GM19452 (cell line): ENCODE data around the gene MUC22.
"Not testable (repeated sequence)": the region's sequence is repeated elsewhere in the genome, so short reads cannot be mapped to it uniquely, and the experiment has no call there.

Experiments used
- ATAC-seq: cut with Tn5 transposase; IDR thresholded peaks from one replicate; pipeline ENCODE4 v1.9.1; 2021; ENCODE audit not compliant: unreplicated experiment

MUC22 gene

DNA sequence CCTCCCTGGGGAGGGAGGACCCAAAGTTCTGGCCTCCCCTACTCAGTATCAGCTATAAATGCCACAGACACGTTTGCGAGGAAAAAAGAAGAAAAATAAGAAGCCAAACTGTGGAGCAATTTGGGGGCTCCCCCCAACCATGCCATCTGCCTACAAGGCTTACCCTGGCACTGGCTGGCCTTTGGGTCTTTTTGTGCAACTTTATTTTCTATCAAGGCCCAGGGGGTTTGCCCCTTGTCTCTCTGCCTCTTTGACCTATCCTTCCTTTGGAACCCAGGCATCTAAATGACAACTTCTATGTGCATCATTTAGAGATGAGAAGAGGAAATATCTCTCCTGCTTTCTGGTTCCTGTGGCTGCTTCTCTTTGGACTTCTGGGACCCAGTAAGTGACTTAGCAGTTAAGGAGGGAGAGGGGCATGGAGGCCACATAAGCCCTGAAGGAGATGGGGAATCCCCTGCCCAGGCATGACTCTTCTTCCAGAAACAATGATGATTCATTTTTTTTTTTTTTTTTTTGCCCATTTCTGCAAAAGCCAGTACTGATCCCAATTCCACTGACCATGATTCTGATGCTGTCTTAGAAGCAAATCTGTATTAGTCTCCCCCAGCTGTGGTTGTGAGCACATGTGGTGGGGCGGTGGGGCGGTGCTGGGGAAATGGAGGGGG lies at the start of gene MUC22:
Gene MUC22, plus strand, starts transcription at position 82 of the 668 bp plus-strand sequence. Its CDS starts 233 bp downstream, at position 315.
- ATAC-seq: no peak

DNA sequence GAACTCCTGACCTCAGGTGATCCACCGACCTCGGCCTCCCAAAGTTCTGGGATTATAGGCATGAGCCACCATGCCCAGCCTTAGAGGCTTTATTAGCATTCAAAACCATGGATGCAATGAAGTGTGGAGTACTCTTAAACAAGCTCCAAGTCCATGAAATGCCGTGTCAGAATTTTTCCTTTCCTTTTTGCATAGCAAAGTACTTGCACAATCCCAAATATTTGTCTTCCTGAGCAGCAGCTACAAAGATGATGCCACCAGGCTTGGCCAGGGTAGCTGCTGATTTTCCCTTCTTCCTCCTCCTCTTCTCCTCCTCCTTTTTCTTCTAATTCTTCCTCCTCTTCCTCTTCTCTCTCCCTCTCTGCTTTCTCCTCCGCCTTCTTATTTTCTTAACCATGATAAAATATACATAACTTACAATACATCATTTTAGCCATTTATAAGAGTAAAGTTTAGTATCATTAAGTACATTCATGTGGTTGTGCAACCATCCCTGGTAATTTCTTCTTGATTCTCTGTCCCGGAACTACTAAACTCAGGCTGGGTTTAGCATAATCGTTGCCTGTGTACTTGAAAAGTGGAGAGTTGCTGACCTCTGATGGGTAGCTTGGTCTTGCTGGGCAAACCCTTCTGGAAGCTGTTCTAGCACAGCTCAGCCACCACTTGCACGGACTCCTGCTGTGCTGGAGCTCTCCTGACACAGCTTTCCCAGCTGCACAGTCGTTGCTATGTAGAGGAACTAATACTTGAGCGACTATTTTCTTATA lies 49.2 kb upstream of the MUC22 start:
- no peak for ATAC-seq

DNA sequence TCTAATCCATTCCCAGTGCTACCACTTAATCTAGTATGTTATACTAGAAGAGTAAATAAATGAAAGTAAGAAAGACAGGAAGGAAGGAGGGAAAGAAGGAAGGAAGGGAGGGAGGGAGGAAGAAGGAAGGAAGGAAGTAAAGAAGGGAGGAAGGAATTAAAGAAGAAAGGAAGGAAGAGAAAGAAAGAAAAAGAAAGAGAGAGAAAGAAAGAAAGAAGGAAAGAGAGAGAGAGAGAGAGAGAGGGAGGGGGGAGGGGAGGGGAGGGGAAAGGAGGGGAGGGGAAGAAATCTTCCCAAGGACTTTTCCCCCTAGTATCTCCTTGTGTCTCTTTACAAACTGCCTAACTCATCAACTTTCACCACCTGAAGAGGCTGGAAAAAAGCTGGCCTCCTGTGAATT lies 47.6 kb upstream of the MUC22 start:
- no peak for ATAC-seq

DNA sequence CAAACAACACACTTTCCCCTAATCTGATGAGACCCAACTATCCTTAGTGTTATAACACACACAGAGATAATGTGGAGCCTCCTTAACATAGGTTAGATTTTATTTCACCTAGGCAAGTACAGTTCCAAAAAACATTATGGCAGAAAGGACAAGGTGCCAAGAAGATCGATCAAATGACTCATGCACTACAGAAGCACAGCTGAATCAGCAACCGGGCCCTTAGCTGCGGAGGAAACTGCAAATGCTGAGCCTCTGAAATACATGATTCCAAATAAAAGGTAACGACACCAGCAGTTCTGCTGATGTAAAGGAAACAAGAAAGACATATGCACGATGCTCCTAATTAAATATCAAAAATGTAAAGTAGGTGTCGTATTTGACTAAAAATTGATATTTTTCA lies 46.6 kb upstream of the MUC22 start:
- no peak for ATAC-seq

DNA sequence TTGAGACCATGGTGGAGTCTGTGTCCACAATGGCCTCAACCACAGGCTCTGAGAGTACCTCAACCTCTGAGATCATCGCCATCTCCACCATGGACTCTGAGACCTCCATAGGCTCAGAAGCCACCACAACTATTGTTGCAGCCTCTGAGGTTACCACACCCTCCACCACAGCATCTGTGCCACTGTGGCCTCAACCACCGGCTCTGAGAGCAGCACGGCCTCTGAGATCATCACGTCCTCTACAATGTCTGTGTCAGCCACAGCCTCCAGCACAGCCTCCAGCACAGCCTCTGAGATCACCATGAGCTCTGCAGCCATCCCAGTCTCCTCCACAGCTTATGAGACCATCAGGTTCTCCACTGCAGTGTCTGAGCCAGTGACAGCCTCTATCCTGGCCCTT lies 46.2 kb upstream of the MUC22 start:
- no peak for ATAC-seq

DNA sequence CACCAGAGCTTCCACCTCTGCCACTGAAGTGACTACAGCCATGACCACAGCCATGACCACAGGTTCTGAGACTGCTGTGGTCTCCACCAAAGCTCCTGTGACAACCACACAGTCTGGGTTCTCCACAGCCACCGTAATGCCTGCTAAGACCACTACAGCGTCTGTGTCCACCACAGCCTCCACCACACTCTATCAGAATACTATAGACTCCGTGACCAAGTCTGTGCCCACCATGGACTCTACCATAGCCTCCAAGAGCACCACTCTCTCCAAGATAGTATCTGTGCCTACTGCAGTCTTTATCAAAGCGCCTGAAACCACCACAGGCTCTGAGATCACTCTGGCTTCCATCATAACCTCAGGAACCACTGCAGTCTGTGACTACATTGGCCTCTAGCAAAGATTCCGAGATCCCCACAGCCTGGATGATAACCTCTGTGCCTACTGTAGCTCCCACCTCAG lies 45.1 kb upstream of the MUC22 start:
- ATAC-seq: no peak

DNA sequence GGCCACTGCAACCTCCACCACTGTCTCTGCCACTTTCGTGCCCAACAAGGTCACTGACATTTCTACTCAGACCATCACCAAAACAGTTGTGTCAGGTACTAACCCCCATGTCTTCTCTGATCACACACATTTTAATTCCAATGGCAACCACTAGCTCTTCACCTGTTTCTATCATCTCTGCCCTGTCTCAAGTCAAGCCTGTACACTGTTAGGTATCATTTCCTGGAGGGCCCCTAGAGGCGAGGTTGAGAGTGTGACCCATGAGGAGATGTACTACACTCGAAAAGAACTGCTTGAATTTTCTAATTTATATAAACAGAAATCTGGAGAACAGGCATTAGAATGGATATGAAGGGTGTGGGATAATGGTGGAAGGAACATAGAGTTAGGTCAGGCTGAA lies 44.1 kb upstream of the MUC22 start:
- ATAC-seq: no peak

DNA sequence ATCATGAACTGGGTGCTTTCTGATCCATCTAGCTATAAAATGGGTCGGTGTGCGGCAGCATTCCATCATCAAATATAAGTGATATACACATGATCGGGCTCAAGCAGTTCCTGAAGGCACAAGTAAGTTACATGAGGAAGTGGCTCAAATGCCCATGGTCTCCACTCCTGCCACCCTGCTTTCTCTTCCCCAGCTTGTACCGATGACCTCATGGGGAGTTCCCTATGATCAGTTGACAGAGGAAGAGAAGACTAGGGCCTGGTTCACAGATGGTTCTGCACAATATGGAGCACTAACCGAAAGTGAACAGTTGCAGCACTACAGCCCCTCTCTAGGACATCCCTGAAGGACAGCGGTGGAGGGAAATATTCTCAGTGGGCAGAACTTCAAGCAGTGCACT lies 41.1 kb upstream of the MUC22 start:
- ATAC-seq: not testable (repeated sequence)

DNA sequence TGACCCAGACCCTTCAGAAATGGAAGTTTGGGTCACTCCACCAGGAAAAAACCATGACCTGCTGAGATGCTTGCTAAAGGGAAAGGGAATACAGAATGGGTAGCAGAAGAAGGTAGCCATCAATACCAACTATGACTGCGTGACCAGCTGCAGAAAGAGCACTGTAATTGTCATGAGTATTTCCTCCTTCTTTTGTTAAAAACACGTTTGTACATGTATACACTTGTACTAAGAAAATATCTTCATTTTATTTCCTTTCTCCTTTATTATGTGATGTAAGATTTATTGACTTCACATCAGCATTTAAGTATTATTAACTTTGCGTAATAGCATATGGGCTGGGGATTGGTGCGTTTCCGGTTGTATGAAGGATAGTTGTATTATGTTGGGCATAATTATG lies 39.3 kb upstream of the MUC22 start:
- ATAC-seq: no peak

DNA sequence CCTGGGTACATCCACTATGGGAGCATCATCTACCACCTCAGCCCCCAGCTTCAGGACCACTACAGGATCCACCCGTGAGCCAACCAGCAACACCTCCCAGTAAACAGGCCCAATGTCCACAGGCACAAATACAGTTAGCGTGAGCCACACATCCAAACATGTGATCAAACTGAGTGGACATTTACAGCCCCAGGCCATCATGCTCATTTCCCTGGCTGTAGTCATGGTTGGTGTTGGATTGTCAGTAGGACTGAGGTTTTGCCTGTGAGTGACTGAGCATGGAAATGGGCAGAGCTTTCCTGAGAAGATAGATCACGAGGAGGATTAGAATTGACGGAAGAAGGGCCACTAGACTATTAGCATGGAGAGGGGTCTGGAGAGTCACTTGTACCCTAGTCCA lies 37.5 kb upstream of the MUC22 start:
- no peak for ATAC-seq

DNA sequence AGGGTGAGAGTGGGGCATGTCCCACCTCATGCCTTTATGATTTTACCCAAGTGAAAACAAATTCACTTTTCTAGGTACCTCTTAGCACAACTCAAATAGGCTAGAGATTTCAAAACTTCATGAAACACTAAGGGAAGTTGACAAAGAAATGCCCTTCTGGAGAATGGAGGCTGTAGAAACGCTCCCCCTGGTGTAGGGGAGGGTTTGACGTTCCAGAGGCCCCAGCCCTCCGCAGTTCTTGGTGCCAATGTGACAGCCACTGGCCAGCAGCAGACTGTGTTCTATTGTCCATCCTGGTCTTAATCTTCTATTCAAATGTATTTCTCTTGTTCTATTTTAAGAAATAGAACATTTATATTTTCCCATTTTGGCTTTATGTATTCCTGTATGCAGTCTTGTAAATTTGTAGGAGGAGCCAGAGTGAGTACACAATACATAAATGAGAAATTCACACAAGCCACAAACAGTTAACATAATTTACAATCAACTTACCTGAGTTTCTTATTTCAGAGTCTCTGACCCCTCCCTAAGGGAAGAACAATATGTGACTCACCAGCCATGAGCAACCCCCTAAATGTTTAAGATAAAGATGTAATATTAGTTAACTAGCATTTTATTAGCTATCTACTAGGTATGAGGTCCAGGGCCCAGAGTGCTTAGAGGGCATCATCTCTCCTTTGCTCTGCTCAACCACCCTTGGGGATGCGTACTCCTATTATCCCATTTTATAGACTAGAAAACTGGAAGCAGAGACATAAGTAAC lies 35.6 kb upstream of the MUC22 start:
- ATAC-seq: no peak

DNA sequence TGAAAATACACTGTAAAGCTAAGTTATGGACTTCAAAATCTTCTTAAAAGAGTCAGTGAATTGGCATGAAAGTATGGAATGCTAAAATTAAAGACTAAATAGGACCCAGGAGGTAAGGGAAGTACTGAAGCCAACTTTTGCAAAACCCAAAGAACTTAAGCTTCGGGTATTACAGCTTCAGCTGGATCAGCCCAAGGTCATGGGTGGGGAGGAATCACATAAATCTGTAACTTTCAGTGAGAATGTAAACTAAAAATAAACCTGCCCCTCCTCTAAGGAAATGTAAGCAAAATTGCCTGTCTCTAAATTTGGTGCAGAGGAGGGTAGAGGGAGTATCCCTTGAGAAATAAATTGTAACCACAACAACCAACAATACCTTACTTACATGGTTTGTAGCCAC lies 31.1 kb upstream of the MUC22 start:
- no peak for ATAC-seq

DNA sequence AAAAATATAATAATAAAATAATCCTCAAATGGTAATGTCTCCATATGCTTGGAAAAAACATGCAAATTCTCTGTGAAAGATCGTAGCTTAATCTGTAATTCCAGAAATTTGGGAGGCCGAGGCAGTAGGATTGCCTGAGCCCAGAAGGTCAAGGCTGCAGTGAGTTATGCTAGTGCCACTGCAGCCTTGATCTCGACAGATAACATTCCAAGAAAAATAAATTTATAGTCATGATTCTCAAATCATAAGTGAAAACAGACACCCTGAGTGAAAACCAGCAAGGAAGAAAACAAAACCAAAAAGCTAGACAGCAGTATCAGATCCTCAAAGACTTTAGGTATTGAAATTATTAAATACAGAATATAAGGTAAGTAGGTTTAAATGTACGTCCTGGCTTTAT lies 30.6 kb upstream of the MUC22 start:
- no peak for ATAC-seq

DNA sequence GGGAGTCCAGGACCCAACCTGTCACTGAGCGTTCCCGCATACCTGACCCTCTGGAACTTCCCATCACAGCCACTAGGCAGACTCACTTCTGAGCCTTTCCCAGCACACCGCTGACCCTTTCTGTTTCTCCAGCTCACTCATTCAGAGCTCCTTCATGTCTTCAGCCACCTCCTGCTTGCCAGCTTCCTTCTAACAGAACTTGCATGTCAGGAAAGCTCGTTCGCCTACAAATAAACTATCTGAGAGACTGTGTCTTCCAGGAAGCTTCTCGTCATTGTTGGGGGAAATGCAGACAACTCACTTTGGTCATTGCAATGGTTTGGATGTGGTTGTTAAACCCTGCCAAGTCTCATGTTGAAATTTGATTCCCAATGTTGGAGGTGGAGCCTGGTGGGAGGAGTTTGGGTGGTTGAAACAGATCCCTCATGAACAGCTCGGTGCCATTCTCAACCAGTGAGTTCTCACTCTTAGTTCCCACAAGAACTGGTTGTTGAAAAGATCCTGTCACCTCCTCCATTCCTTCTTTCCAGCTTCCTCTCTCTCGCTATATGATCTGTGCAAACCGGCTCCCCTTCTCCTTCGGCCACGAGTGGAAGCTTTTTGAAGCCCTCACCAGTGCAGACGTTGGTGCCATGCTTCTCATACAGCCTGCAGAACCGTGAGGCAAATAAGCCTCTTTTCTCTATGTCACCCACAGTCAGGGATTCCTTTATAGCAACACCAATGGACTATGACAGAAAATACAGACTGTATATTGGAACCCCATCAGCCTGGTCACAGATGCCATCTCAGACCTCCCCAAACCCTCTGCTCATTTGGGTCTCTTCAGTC lies 28.1 kb upstream of the MUC22 start:
- no peak for ATAC-seq

DNA sequence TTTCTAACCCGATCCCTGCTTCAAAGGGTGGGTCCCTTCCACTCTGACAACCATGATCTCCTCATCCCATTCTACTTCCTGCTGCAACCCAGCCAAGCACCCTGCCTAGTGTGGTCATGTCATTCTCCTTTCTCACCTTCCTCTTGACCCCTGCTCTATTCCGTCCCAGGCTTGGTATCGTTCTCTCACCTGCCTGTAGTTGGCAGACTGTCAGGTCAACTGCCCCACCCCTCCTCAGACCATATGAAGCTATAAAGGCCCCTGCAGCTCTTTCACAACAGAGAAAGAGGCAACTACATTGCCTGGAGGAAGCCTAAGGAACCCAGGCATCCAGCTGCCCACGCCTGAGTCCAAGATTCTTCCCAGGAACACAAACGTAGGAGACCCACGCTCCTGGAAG lies 26.8 kb upstream of the MUC22 start, which contains the start of gene MUC21:
Gene MUC21, plus strand, starts transcription at position 280 of the 400 bp plus-strand sequence. CDS start 241 bp downstream, outside the sequence.
- ATAC-seq: no peak

DNA sequence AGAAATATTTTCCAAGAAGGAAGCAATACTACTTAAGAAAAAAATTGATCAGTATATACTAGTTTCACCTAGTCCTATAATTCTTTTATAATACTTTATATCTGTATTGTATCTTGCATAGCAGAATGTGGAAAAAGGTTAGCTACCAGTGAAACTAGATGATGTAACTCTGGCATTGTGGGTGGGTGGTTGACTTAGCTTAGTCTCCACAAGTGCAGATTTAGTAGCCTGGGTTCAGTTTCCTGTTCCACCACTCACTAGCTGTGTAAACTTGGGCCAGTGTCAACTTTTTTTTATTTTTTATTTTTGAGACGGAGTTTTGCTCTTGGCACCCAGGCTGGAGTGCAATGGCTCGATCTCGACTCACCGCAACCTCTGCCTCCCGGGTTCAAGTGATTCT lies 24.8 kb upstream of the MUC22 start:
- no peak for ATAC-seq

DNA sequence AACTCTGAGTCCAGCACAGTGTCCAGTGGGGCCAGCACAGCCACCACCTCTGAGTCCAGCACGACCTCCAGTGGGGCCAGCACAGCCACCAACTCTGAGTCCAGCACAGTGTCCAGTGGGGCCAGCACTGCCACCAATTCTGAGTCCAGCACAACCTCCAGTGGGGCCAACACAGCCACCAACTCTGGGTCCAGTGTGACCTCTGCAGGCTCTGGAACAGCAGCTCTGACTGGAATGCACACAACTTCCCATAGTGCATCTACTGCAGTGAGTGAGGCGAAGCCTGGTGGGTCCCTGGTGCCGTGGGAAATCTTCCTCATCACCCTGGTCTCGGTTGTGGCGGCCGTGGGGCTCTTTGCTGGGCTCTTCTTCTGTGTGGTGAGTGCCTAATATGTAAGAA lies 23.0 kb upstream of the MUC22 start:
- ATAC-seq: no peak

DNA sequence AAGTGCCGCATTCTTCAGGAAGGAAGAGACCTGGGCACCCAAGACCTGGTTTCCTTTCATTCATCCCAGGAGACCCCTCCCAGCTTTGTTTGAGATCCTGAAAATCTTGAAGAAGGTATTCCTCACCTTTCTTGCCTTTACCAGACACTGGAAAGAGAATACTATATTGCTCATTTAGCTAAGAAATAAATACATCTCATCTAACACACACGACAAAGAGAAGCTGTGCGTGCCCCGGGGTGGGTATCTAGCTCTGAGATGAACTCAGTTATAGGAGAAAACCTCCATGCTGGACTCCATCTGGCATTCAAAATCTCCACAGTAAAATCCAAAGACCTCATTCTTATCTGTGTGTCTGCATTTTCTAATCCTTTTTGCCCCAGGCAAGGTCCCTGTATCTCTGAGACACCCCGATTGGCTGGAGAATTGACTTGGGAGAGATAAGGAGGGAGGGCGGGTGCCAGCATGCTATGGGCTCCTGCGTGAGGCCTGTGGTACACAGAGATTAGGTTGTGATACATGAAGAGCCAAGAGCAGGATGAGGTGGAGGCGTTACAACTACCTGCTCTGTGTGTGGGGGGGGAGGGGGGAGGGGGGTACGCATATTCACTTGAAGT lies 22.0 kb upstream of the MUC22 start:
- ATAC-seq: no peak

DNA sequence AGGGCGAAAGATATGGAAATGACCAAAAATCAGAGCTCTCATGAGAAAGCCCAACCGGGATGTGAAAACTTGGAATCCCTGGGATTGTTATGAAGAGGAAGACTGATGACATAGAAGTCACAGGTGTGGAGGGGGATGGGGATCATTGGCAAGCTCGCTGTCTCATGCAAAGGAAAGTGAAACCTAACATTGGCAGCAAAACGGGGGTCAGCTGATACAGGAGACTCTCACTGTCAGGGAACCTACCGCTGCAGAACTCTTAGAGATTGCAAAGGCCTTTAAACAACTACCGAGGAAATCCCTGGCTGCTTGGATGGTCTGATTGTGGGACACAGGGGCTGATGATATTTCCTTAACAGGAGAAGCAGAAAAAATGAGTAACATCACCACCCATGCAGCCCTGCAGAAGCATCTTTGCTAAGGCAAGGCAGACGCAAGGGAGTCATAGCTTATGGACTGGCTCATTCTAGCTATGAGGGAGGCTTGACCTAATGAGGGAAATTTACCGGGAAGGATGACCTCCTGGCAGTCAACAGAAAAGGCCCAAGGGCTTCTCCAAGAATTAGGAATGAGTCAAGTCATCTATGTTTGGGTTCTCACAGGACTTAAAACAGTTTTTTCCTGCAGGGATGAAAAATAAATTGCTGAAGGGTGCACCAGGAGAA lies 19.7 kb upstream of the MUC22 start:
- no peak for ATAC-seq

DNA sequence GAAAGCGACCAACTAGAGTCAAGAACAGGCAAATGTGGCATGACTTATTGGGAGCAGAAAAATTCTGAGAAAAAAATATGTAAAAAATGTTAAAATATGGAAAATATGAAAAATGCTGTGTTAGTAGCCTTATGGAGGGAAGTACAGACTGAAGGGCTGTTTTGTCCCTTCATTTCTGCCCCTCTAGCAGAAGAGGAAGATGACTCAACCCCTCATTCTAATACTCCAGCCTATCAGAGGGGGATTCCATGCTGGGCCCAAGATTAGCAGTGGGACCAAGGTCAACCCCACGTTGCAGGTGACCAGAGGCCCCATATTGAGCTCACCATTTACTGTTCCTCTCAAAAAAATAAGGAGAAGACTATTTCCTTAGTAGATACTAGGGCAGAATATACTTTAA lies 18.4 kb upstream of the MUC22 start:
- ATAC-seq: no peak
